Thyroid gland (tissue), 4 donors: ENCODE results near the gene PLA2G2D.

Source experiments
- POLR2A ChIP-seq, 2 donors: fragments of 450-650 bp; IDR thresholded peaks; one replicate each; pipeline ENCODE4 v1.6.1; 2017; ENCODE audit warnings: antibody characterized with exemption in 2 of 2, mild to moderate bottlenecking in 2 of 2, moderate library complexity in 1 of 2
- TF ChIP-seq, protein P1 (sequence below), 6 experiments: fragments of 200-600 bp in 3 of 6; fragments of 450-650 bp in 3 of 6; sonication (generic) in 3 of 6; IDR thresholded peaks; one replicate each; pipeline ENCODE4 v1.5.1; 2016 to 2019; ENCODE audit warnings: antibody characterized with exemption in 6 of 6, mild to moderate bottlenecking in 2 of 6, inconsistent platforms in 1 of 6, moderate library complexity in 1 of 6

DNA sequence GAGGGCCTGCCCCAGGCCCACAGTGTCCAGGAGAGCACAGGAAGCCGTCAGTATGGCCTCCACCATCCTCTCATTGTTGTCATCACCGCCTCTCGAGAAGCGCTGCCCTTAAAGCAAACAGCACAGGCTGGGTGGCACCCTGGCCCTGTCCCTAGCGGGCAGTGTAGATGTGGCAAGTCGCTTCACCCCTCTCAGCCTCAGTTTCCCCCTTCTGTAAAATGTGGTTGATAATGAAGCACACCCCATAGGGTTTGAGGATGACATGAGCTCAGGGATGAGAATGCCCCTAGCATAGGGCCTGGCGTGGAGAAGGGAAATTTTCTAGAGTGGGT, 33.2 kb upstream of the PLA2G2D start:
- TF ChIP-seq, protein P1, sequence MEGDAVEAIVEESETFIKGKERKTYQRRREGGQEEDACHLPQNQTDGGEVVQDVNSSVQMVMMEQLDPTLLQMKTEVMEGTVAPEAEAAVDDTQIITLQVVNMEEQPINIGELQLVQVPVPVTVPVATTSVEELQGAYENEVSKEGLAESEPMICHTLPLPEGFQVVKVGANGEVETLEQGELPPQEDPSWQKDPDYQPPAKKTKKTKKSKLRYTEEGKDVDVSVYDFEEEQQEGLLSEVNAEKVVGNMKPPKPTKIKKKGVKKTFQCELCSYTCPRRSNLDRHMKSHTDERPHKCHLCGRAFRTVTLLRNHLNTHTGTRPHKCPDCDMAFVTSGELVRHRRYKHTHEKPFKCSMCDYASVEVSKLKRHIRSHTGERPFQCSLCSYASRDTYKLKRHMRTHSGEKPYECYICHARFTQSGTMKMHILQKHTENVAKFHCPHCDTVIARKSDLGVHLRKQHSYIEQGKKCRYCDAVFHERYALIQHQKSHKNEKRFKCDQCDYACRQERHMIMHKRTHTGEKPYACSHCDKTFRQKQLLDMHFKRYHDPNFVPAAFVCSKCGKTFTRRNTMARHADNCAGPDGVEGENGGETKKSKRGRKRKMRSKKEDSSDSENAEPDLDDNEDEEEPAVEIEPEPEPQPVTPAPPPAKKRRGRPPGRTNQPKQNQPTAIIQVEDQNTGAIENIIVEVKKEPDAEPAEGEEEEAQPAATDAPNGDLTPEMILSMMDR (IDR thresholded peaks at IDR 0.05): no peak
- no peak for TF ChIP-seq POLR2A (IDR thresholded peaks at IDR 0.05)
